Gastrocnemius medialis (tissue), 4 donors: ENCODE data around the gene RABGEF1.
"Not testable (repeated sequence)": the region's sequence is repeated elsewhere in the genome, so short reads cannot be mapped to it uniquely, and the experiment has no call there.

Experiments
- POLR2A ChIP-seq, 2 donors: fragments of 450-650 bp; IDR thresholded peaks; one replicate each; pipeline ENCODE4 v1.6.1; 2017; ENCODE audit warnings: antibody characterized with exemption in 2 of 2, mild to moderate bottlenecking in 2 of 2, moderate library complexity in 2 of 2
- TF ChIP-seq, protein P1 (sequence below), 5 experiments: fragments of 450-650 bp in 3 of 5; fragments of 200-600 bp in 2 of 5; sonication (generic) in 2 of 5; IDR thresholded peaks in 4 of 5; conservative IDR thresholded peaks in 1 of 5; 1 replicate in 4 of 5; 2 replicates in 1 of 5; pipeline ENCODE4 v1.5.1; 2016 to 2019; ENCODE audit warnings: antibody characterized with exemption in 5 of 5, mild to moderate bottlenecking in 3 of 5, moderate library complexity in 3 of 5

GRCh38 chr7:66755059-66755458, 14.5 kb downstream of the RABGEF1 start:
- not testable (repeated sequence) for TF ChIP-seq POLR2A (IDR thresholded peaks at IDR 0.05)
- TF ChIP-seq, protein P1, sequence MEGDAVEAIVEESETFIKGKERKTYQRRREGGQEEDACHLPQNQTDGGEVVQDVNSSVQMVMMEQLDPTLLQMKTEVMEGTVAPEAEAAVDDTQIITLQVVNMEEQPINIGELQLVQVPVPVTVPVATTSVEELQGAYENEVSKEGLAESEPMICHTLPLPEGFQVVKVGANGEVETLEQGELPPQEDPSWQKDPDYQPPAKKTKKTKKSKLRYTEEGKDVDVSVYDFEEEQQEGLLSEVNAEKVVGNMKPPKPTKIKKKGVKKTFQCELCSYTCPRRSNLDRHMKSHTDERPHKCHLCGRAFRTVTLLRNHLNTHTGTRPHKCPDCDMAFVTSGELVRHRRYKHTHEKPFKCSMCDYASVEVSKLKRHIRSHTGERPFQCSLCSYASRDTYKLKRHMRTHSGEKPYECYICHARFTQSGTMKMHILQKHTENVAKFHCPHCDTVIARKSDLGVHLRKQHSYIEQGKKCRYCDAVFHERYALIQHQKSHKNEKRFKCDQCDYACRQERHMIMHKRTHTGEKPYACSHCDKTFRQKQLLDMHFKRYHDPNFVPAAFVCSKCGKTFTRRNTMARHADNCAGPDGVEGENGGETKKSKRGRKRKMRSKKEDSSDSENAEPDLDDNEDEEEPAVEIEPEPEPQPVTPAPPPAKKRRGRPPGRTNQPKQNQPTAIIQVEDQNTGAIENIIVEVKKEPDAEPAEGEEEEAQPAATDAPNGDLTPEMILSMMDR (IDR thresholded peaks at IDR 0.05 in 4 of 5, conservative IDR thresholded peaks at IDR 0.05 in 1 of 5), result not testable (repeated sequence)
